ENCODE data around the gene COL4A2. TPM values are rescaled to one million over a fixed set of nuclear protein-coding genes. Genes with fewer than 3 reads are reported as not detected.

COL4A2 gene
- total and polyA plus RNA-seq, 2 donors (not counting 1 experiment from before 2014, with no cell fraction given), result 0.17 TPM; not detected in 1

DNA sequence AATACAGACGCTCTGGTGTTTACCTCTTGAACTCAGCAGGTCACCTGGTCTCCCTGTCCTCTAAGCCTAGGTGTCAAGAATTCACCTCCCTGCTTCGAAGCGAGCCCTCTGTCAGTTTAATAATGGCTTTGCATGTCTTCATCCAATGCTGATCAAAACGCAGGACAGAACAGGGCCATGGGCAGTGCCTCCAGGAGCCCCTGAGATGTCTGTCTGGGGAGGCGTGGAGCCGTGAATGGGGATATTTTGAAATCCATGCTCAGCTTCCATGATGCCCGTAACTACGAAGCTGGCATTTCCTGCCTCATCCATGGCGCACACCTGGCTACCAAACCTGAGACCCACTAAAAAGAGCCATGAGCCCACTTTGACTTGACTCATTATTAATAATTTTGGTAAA lies 140.7 kb downstream of the COL4A2 start:
- ChIA-PET POLR2A (no interaction called here), CTCF (no interaction called here)
- H4K20me1 ChIP-seq (ENCODE audit: control insufficient read depth, insufficient read depth, low read length, poor library complexity, severe bottlenecking), result no peaks in the 10 kb centered on the region
- no peaks in the 10 kb centered on the region for H3K79me2 ChIP-seq (ENCODE audit: control insufficient read depth, insufficient read depth, low read length)
- peaks cover 0 to 23% (median 2%) of the 10 kb centered on the region in 4 experiments for H3K27me3 ChIP-seq (replicated peaks in 1 of 4; ENCODE audit: control extremely low read depth in 1 of 4, control insufficient read depth in 3 of 4, insufficient read depth in 4 of 4, low read length in 3 of 4)
- intact Hi-C loops (cut with micrococcal nuclease), result no loop called here
- H3K27ac ChIP-seq (ENCODE audit: low read length in 2 of 2), result no peak overlapping the region
- H3K36me3 ChIP-seq (replicated peaks in 1 of 2; ENCODE audit: control extremely low read depth in 1 of 2, control insufficient read depth in 1 of 2, extremely low read depth in 1 of 2, insufficient read depth in 2 of 2, low read length in 1 of 2), result no peaks in the 10 kb centered on the region
- ATAC-seq (ENCODE audit: low read depth) (no peak), DNase-seq (no peak)
- H3K27ac Mint-ChIP-seq, result no peak overlapping the region
- no peak overlapping the region for H2AFZ ChIP-seq (ENCODE audit: insufficient read depth, low read depth, low read length, poor library complexity, severe bottlenecking)
- H3K4me1 ChIP-seq (ENCODE audit: control insufficient read depth in 2 of 2, insufficient read depth in 2 of 2, low read length in 2 of 2), result no peaks in the 10 kb centered on the region
- no peak for TF ChIP-seq CTCF (IDR thresholded peaks at IDR 0.05)
- no peak overlapping the region for H3K4me3 ChIP-seq (ENCODE audit: control extremely low read depth in 1 of 5, extremely low read depth in 1 of 5, insufficient read depth in 1 of 5, low read depth in 2 of 5, low read length in 4 of 5)
- WGBS (ENCODE audit: insufficient coverage), result 95% methylated on average over 8 of the region's 9 CpGs
- H3K27me3 Mint-ChIP-seq, result peaks cover 31% of the 10 kb centered on the region
- H3K9ac ChIP-seq (ENCODE audit: low read length), result no peak overlapping the region
- no peaks in the 10 kb centered on the region for H3K9me3 ChIP-seq (ENCODE audit: control extremely low read depth in 1 of 3, control insufficient read depth in 2 of 3, insufficient read depth in 1 of 3, low read length in 2 of 3)
- no peak overlapping the region for H3K4me3 Mint-ChIP-seq
- H3K4me2 ChIP-seq (replicated peaks; ENCODE audit: low read depth, low read length, poor library complexity, severe bottlenecking), result no peak overlapping the region
- no peaks in the 10 kb centered on the region for H3K9me3 Mint-ChIP-seq (ENCODE audit: insufficient read depth)
- peaks cover 13% of the 10 kb centered on the region for H3K4me1 Mint-ChIP-seq

- no peaks in the 10 kb centered on the region for H3K9me3 ChIP-seq (ENCODE audit: control extremely low read depth in 1 of 3, control insufficient read depth in 2 of 3, insufficient read depth in 1 of 3, low read length in 2 of 3)
- no peak overlapping the region for H3K27ac Mint-ChIP-seq
- intact Hi-C loops (cut with micrococcal nuclease), result no loop called here
- H3K9me3 Mint-ChIP-seq (ENCODE audit: insufficient read depth), result no peaks in the 10 kb centered on the region
- H3K9ac ChIP-seq (ENCODE audit: low read length), result no peak overlapping the region
- ChIA-PET CTCF (no interaction called here), POLR2A (no interaction called here)
- H3K27me3 Mint-ChIP-seq, result peaks cover 26% of the 10 kb centered on the region
- TF ChIP-seq CTCF (IDR thresholded peaks at IDR 0.05), result no peak
- TF ChIP-seq EZH2 (IDR thresholded peaks at IDR 0.05; ENCODE audit: borderline replicate concordance, insufficient read depth, low read depth, low read length, poor library complexity, severe bottlenecking), result no peak
- H3K79me2 ChIP-seq (ENCODE audit: control insufficient read depth, insufficient read depth, low read length), result no peaks in the 10 kb centered on the region
- H3K27ac ChIP-seq (ENCODE audit: low read length in 2 of 2), result no peak overlapping the region
- peaks cover 0 to 19% (median 2%) of the 10 kb centered on the region in 4 experiments for H3K27me3 ChIP-seq (replicated peaks in 1 of 4; ENCODE audit: control extremely low read depth in 1 of 4, control insufficient read depth in 3 of 4, insufficient read depth in 4 of 4, low read length in 3 of 4)
- no peaks in the 10 kb centered on the region for H4K20me1 ChIP-seq (ENCODE audit: control insufficient read depth, insufficient read depth, low read length, poor library complexity, severe bottlenecking)
- WGBS (ENCODE audit: insufficient coverage), result 94% methylated on average over 6 of the region's 8 CpGs
- H3K4me3 Mint-ChIP-seq, result no peak overlapping the region
- H3K4me2 ChIP-seq (replicated peaks; ENCODE audit: low read depth, low read length, poor library complexity, severe bottlenecking), result no peak overlapping the region
- no peak overlapping the region for H2AFZ ChIP-seq (ENCODE audit: insufficient read depth, low read depth, low read length, poor library complexity, severe bottlenecking)
- no peak overlapping the region for H3K4me3 ChIP-seq (ENCODE audit: control extremely low read depth in 1 of 5, extremely low read depth in 1 of 5, insufficient read depth in 1 of 5, low read depth in 2 of 5, low read length in 4 of 5)
- no peaks in the 10 kb centered on the region for H3K36me3 ChIP-seq (replicated peaks in 1 of 2; ENCODE audit: control extremely low read depth in 1 of 2, control insufficient read depth in 1 of 2, extremely low read depth in 1 of 2, insufficient read depth in 2 of 2, low read length in 1 of 2)
- H3K4me1 ChIP-seq (ENCODE audit: control insufficient read depth in 2 of 2, insufficient read depth in 2 of 2, low read length in 2 of 2), result no peaks in the 10 kb centered on the region
- DNase-seq (no peak), ATAC-seq (ENCODE audit: low read depth) (no peak)
- peaks cover 13% of the 10 kb centered on the region for H3K4me1 Mint-ChIP-seq
These were observed 141.1 kb downstream of the COL4A2 start for GRCh38 chr13:110448230-110448629.

Data from B cell (primary cell).